Esophagus squamous epithelium (tissue), 4 donors: ENCODE results near the gene MBNL3.

Source experiments
- POLR2A ChIP-seq, 4 donors: fragments of 450-650 bp; IDR thresholded peaks; one replicate each; pipeline ENCODE4 v1.6.1; 2017; ENCODE audit warnings: antibody characterized with exemption in 4 of 4, mild to moderate bottlenecking in 4 of 4, moderate library complexity in 3 of 4
- TF ChIP-seq, protein P1 (sequence below), 6 experiments: fragments of 450-650 bp in 4 of 6; fragments of 200-600 bp in 2 of 6; sonication (generic) in 2 of 6; IDR thresholded peaks; one replicate each; pipeline ENCODE4 v1.5.1; 2016 to 2019; ENCODE audit warnings: antibody characterized with exemption in 6 of 6, mild to moderate bottlenecking in 4 of 6, moderate library complexity in 4 of 6

DNA sequence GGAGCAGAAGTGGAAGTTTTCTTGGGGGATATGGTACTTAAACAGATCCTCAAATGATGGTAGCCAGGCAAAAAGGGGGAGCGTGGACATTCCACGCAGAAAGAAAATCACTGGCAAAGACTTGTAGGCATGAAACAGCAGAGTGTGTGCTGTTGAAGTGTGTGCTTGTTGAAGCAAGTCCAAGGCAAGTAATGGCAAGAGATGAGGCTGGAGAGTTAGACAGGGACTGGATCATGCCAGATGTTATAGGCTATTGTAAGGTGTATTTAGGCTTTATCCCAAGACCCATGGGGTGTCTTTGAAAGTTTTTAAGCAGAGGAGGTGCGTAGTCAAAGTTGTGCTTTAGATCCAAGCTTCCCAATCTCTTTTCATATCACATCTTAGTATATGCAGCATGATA is 124.5 kb downstream of the MBNL3 start:
- TF ChIP-seq, protein P1, sequence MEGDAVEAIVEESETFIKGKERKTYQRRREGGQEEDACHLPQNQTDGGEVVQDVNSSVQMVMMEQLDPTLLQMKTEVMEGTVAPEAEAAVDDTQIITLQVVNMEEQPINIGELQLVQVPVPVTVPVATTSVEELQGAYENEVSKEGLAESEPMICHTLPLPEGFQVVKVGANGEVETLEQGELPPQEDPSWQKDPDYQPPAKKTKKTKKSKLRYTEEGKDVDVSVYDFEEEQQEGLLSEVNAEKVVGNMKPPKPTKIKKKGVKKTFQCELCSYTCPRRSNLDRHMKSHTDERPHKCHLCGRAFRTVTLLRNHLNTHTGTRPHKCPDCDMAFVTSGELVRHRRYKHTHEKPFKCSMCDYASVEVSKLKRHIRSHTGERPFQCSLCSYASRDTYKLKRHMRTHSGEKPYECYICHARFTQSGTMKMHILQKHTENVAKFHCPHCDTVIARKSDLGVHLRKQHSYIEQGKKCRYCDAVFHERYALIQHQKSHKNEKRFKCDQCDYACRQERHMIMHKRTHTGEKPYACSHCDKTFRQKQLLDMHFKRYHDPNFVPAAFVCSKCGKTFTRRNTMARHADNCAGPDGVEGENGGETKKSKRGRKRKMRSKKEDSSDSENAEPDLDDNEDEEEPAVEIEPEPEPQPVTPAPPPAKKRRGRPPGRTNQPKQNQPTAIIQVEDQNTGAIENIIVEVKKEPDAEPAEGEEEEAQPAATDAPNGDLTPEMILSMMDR (IDR thresholded peaks at IDR 0.05) = no peak
- TF ChIP-seq POLR2A (IDR thresholded peaks at IDR 0.05) = no peak
